B cell (primary cell): ENCODE data around the gene TMF1. TPM values are rescaled to one million over a fixed set of nuclear protein-coding genes. Genes with fewer than 3 reads are reported as not detected.

Source experiments
- ATAC-seq: fragments of 200-7000 bp; cut with Tn5 transposase; one replicate; pipeline ENCODE4 v1.10.0; 2021; ENCODE audit warnings: low read depth, mild to moderate bottlenecking, moderate number of reproducible peaks, moderate library complexity
- CTCF ChIA-PET: fragments of 350-600 bp; sonication (Branson Sonifier 250); formaldehyde crosslinking; loops from one replicate; lab custom pipeline; 2021; ENCODE audit warnings: antibody characterized with exemption, inconsistent platforms; lab: Charles Lee
- POLR2A ChIA-PET: fragments of 350-600 bp; sonication (Branson Sonifier 250); formaldehyde crosslinking; loops from one replicate; lab custom pipeline; 2021; ENCODE audit warnings: antibody characterized with exemption; lab: Charles Lee
- DNase-seq: peaks from one replicate; pipeline ENCODE4 v3.0.0; 2013
- H2AFZ ChIP-seq: 2 replicates; pipeline ENCODE4 v1.6.1; 2012; ENCODE audit warnings: mild to moderate bottlenecking, low read depth, low read length; ENCODE audit not compliant: insufficient read depth, poor library complexity, severe bottlenecking
- H3K27ac ChIP-seq, 2 donors: 1 replicate in 1 of 2; 2 replicates in 1 of 2; pipeline ENCODE4 v1.5.1; 2012 to 2013; ENCODE audit warnings: low read length in 2 of 2, mild to moderate bottlenecking in 2 of 2, moderate library complexity in 1 of 2
- H3K27me3 ChIP-seq, 4 experiments: fragments of 200-600 bp in 1 of 4; sonication (generic) in 1 of 4; replicated peaks in 1 of 4; 1 replicate in 2 of 4; 2 replicates in 2 of 4; pipeline versions ENCODE4 v1.6.1 to v1.7.0; 2013 to 2016; ENCODE audit warnings: low read length in 3 of 4, mild to moderate bottlenecking in 2 of 4, mixed read lengths in 1 of 4, moderate library complexity in 1 of 4; ENCODE audit not compliant: insufficient read depth in 4 of 4, control insufficient read depth in 3 of 4; ENCODE audit errors: control extremely low read depth in 1 of 4
- H3K36me3 ChIP-seq, 2 experiments: replicated peaks in 1 of 2; 1 replicate in 1 of 2; 2 replicates in 1 of 2; pipeline versions ENCODE4 v1.6.1 to v1.7.1; 2013; ENCODE audit warnings: low read length in 1 of 2; ENCODE audit not compliant: insufficient read depth in 2 of 2, control insufficient read depth in 1 of 2; ENCODE audit errors: control extremely low read depth in 1 of 2, extremely low read depth in 1 of 2
- H3K4me1 ChIP-seq, 2 donors: fragments of 200-600 bp in 1 of 2; sonication (generic) in 1 of 2; 1 replicate in 1 of 2; 2 replicates in 1 of 2; pipeline versions ENCODE4 v1.5.1 to v1.6.1; 2013 to 2017; ENCODE audit warnings: low read length in 2 of 2; ENCODE audit not compliant: control insufficient read depth in 2 of 2, insufficient read depth in 2 of 2
- H3K4me2 ChIP-seq: replicated peaks from 2 replicates; pipeline ENCODE3; 2012; ENCODE audit warnings: mild to moderate bottlenecking, low read depth, low read length; ENCODE audit not compliant: poor library complexity, severe bottlenecking
- H3K4me3 ChIP-seq, 5 experiments: fragments of 200-600 bp in 1 of 5; sonication (generic) in 1 of 5; 1 replicate in 3 of 5; 2 replicates in 2 of 5; pipeline versions ENCODE4 v1.5.1 to v1.7.0; 2011 to 2016; ENCODE audit warnings: low read length in 4 of 5, mild to moderate bottlenecking in 4 of 5, low read depth in 2 of 5, control low read depth in 1 of 5, moderate library complexity in 1 of 5; ENCODE audit not compliant: insufficient read depth in 1 of 5; ENCODE audit errors: control extremely low read depth in 1 of 5, extremely low read depth in 1 of 5
- H3K79me2 ChIP-seq: fragments of 200-600 bp; sonication (generic); one replicate; pipeline ENCODE4 v1.6.0; 2016; ENCODE audit warnings: low read length; ENCODE audit not compliant: control insufficient read depth, insufficient read depth
- H3K9ac ChIP-seq: fragments of 200-600 bp; sonication (generic); 2 replicates; pipeline ENCODE4 v1.6.1; 2017; ENCODE audit warnings: mild to moderate bottlenecking, low read length, moderate library complexity
- H3K9me3 ChIP-seq, 3 donors: one replicate each; pipeline versions ENCODE4 v1.6.1 to v1.7.1; 2013; ENCODE audit warnings: low read length in 2 of 3; ENCODE audit not compliant: control insufficient read depth in 2 of 3, insufficient read depth in 1 of 3; ENCODE audit errors: control extremely low read depth in 1 of 3
- H4K20me1 ChIP-seq: 2 replicates; pipeline ENCODE4 v1.6.0; 2012; ENCODE audit warnings: mild to moderate bottlenecking, low read length; ENCODE audit not compliant: insufficient read depth, control insufficient read depth, poor library complexity, severe bottlenecking
- H3K27ac Mint-ChIP-seq: one replicate; pipeline ENCODE4 v1.8.0; 2021; ENCODE audit warnings: mixed read lengths
- H3K27me3 Mint-ChIP-seq: one replicate; pipeline ENCODE4 v1.8.0; 2021; ENCODE audit warnings: mixed read lengths
- H3K4me1 Mint-ChIP-seq: one replicate; pipeline ENCODE4 v1.8.0; 2021; ENCODE audit warnings: mixed read lengths
- H3K4me3 Mint-ChIP-seq: one replicate; pipeline ENCODE4 v1.8.0; 2021; ENCODE audit warnings: mixed read lengths
- H3K9me3 Mint-ChIP-seq: one replicate; pipeline ENCODE4 v1.8.0; 2022; ENCODE audit warnings: mixed read lengths; ENCODE audit not compliant: insufficient read depth
- CTCF ChIP-seq: fragments of 200-600 bp; IDR thresholded peaks from one replicate; pipeline ENCODE4 v1.8.0; 2022; ENCODE audit warnings: antibody characterized with exemption, mild to moderate bottlenecking
- EZH2 ChIP-seq: IDR thresholded peaks from 2 replicates; pipeline ENCODE4 v1.6.1; 2012; ENCODE audit warnings: borderline replicate concordance, low read depth, mild to moderate bottlenecking, moderate library complexity, low read length; ENCODE audit not compliant: insufficient read depth, poor library complexity, severe bottlenecking
- WGBS: methylation state at CpG from one replicate; pipeline ENCODE4 v1.1.5; 2013; ENCODE audit warnings: missing lambda C conversion rate; ENCODE audit not compliant: insufficient coverage; 5-methylcytosine and 5-hydroxymethylcytosine counted together
- intact Hi-C: fragments of 100-400 bp; cut with micrococcal nuclease; formaldehyde crosslinking; loops from one replicate; pipeline ENCODE4 v1.10.0; 2022
- polyA plus RNA-seq: library from polyadenylated mRNA; depleted of rRNA; stranded (reverse); fragments of >200 nt; gene quantifications from 2 replicates; pipeline ENCODE4 v1.2.3, GENCODE V29; 2012
- total RNA-seq, 2 donors: library from RNA; stranded (reverse); fragments of 120-200 nt in 1 of 2; gene quantifications; 1 replicate in 1 of 2; 2 replicates in 1 of 2; pipeline versions ENCODE4 v1.2.3 to v1.2.4, GENCODE V29; 2013 to 2022

Gene TMF1
- total and polyA plus RNA-seq, 2 donors (not counting 1 experiment from before 2014, with no cell fraction given): 6.8 to 65.1 TPM

- H3K9me3 ChIP-seq: peaks cover 0 to 8% (median 0%) of the 10 kb centered on the region in 3 donors
- intact Hi-C loops: no loop called here
- H2AFZ ChIP-seq: no peak overlapping the region
- Mint-ChIP-seq H3K4me3 (no peak overlapping the region), H3K9me3 (peaks cover 8% of the 10 kb centered on the region), H3K27me3 (no peaks in the 10 kb centered on the region), H3K4me1 (no peaks in the 10 kb centered on the region), H3K27ac (no peak overlapping the region)
- DNase-seq: no peak
- ChIA-PET CTCF (no interaction called here), POLR2A (no interaction called here)
- H3K4me2 ChIP-seq: no peak overlapping the region
- H4K20me1 ChIP-seq: no peaks in the 10 kb centered on the region
- no peak overlapping the region for H3K27ac ChIP-seq
- TF ChIP-seq CTCF: no peak
- no peak for TF ChIP-seq EZH2
- H3K4me3 ChIP-seq: no peak overlapping the region
- no peak for ATAC-seq
- H3K4me1 ChIP-seq: no peaks in the 10 kb centered on the region
- WGBS: 92% methylated on average over 7 of the region's 8 CpGs
- no peak overlapping the region for H3K9ac ChIP-seq
- H3K27me3 ChIP-seq: no peaks in the 10 kb centered on the region
- no peaks in the 10 kb centered on the region for H3K79me2 ChIP-seq
- peaks cover 0 to 10% of the 10 kb centered on the region in 2 experiments for H3K36me3 ChIP-seq
Observed at GRCh38 chr3:68996356-68996995, 55.7 kb downstream of the TMF1 start.

- Mint-ChIP-seq H3K27me3 (no peaks in the 10 kb centered on the region), H3K4me1 (no peaks in the 10 kb centered on the region), H3K4me3 (no peak overlapping the region), H3K9me3 (peaks cover 8% of the 10 kb centered on the region), H3K27ac (no peak overlapping the region)
- WGBS: no CpG with 5 or more reads among the region's 4 CpGs
- Histone ChIP-seq H3K36me3 (peaks cover 1 to 8% of the 10 kb centered on the region in 2 experiments), H3K4me2 (no peak overlapping the region), H3K9ac (no peak overlapping the region), H4K20me1 (no peaks in the 10 kb centered on the region), H3K79me2 (no peaks in the 10 kb centered on the region), H3K4me1 (no peaks in the 10 kb centered on the region), H3K9me3 (peaks cover 0 to 8% (median 0%) of the 10 kb centered on the region in 3 donors), H3K27me3 (no peaks in the 10 kb centered on the region), H2AFZ (no peak overlapping the region), H3K4me3 (no peak overlapping the region), H3K27ac (no peak overlapping the region)
- intact Hi-C loops: no loop called here
- ChIA-PET POLR2A (no interaction called here), CTCF (no interaction called here)
- DNase-seq: no peak
- no peak for TF ChIP-seq CTCF
- TF ChIP-seq EZH2: no peak
- no peak for ATAC-seq
Observed at GRCh38 chr3:68988740-68989139, 63.4 kb downstream of the TMF1 start.
